Measurements from ENCODE around the gene PITPNM2.

GRCh38 chr12:123167329-123167728 is 16.4 kb upstream of the PITPNM2 start:
- TF ChIP-seq CTCF (IDR thresholded peaks at IDR 0.05) (no peak), EZH2 (IDR thresholded peaks at IDR 0.05) (no peak), EZH2phosphoT487 (IDR thresholded peaks at IDR 0.05) (no peak)

Measured in neural progenitor cell (in vitro differentiated cells).